ENCODE data around the gene TTPAL.
A peak's percentile ranks its signal among the peaks of the same experiment; 100 is the strongest.

TTPAL gene

DNA sequence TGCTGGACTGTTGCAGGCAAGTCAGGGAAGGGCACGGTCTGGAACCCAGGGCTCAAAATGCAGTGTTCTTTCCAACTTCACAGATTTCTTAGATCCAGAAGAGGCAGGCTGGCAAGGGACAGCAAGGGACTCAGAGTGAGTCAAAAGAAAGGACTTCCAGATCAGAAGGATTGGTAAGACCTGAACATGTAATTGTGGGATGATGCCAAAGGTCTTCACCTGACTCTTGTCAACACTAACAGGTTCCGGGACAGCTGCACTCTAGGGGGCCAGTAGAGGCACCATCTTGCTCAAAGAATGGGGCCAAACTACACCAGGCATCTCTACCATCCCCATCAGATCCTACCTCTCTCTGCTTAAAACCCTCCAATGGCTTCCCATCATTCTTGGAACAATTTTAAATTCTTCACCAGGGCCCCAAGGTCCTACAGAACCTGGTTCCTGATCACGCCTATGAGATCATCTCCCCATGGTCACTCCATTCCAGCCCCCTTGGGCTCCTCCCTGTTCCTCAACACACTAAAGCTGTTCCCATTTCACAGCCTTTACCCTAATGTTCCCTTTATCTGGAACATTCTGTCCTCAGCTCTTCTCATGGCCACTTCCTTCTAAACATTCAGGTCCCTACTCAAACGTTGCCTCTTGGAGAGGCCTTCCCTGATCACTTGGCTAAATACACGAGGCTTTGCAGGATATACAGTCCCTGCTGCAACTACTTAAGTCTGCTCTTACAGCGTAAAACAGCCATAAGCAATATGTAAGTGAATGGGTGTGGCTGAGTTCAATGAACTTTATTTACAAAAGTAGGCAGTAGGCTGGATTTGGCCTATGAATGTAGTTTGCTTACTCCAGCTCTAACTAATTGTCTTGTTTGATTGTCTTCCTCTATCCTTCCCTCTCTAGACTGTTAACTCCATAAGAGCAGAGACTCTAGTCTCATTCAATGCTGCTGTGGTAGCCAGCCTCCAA lies 29.6 kb upstream of the TTPAL start:
- TF ChIP-seq, protein P1, sequence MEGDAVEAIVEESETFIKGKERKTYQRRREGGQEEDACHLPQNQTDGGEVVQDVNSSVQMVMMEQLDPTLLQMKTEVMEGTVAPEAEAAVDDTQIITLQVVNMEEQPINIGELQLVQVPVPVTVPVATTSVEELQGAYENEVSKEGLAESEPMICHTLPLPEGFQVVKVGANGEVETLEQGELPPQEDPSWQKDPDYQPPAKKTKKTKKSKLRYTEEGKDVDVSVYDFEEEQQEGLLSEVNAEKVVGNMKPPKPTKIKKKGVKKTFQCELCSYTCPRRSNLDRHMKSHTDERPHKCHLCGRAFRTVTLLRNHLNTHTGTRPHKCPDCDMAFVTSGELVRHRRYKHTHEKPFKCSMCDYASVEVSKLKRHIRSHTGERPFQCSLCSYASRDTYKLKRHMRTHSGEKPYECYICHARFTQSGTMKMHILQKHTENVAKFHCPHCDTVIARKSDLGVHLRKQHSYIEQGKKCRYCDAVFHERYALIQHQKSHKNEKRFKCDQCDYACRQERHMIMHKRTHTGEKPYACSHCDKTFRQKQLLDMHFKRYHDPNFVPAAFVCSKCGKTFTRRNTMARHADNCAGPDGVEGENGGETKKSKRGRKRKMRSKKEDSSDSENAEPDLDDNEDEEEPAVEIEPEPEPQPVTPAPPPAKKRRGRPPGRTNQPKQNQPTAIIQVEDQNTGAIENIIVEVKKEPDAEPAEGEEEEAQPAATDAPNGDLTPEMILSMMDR (IDR thresholded peaks at IDR 0.05; ENCODE audit: low read depth, low read length): no peak
- no peak for DNase-seq (ENCODE audit: extremely low read depth, low read depth)

- TF ChIP-seq, protein P1 (IDR thresholded peaks at IDR 0.05; ENCODE audit: low read depth, low read length): no peak
- DNase-seq (ENCODE audit: extremely low read depth, low read depth): no peak
Measured at GRCh38 chr20:44447827-44448419, 27.8 kb upstream of the TTPAL start.

DNA sequence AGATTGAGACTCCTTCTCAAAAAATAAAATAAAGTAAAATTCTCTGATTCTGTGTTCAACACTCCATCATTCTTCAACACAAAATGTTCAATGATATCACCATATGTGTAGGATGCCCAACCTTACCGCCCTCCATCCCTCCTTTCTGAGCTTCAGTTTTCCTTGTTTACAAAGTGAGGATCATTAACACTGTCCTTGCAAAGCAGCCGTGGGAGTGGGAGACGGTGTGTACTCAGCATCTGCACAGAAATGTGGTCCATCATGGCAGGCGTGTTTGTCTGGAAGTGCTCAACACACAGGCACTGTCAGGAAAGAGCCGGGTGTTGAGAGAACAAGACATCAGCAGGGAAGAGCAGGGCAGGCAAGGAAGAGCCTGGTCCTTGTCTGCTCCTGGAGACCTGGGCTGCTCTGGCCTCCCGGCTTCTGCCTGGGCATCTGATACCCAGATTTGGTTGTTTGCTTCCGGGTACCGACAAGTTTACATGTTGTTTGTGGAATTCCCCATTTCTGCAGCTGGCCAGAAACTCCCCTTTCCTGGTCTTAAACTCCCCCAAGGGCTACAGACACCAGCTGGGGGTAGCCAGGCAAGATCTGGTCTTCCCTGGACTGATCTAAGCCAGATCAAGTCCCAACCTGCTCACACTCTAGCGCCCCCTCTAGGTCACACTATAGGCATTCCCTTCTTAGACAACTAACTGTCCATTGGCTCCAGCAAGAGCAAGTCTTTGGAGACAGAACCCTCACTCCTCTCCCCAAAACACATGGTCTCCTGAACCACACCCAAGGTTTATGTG lies 26.7 kb upstream of the TTPAL start:
- no peak for DNase-seq (ENCODE audit: extremely low read depth, low read depth)
- TF ChIP-seq, protein P1 (IDR thresholded peaks at IDR 0.05; ENCODE audit: low read depth, low read length): peak; percentile 7

DNA sequence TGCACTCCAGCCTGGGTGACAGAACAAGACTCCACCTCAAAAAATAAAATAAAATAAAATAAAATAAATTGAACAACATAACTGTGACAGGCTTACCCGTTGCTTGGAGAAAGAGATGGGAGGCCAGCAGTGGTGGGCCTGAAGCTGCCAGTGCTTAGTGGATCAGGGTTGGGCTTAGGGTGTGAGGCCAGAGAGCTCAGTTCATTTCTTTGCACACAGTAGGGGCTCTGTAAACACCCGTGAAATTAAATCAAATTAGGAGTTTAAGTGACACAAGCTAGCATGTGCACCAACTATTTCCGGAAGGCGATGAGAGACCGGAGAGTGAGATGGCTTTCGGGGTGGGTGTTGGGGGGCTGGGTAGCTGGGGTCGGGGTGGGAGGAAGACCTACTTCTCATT lies 25.8 kb upstream of the TTPAL start:
- TF ChIP-seq, protein P1 (IDR thresholded peaks at IDR 0.05; ENCODE audit: low read depth, low read length): no peak
- DNase-seq (ENCODE audit: extremely low read depth, low read depth): no peak

DNA sequence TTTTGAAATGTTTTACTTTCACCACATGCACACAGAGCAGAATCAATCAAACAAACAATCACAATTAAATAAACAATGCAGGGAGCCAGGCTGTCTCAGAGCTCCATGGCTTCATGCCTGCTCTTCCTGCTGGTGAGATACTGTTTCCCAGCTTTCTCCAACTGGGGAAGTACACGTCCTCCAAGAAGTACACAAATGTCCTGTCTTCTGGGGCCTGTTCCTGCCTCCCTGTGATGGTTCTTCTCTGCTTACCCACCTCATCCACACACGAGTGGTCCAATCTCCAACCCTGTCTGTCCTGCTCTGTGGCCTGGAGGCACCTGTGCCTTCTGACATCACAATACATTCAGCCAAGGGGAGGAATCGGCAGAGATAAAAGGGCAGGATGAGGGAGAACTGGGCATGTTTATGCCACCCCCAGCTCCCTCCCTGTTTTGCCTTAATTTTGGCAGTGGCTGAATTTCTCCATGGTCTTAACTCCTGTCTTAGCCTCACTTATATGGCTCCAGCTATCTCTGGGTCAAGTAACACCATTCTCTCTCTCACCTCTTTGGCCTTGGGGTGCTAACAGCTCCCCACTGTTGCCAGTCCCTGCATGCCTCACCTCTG lies 25.3 kb upstream of the TTPAL start:
- TF ChIP-seq, protein P1 (IDR thresholded peaks at IDR 0.05; ENCODE audit: low read depth, low read length): no peak
- DNase-seq (ENCODE audit: extremely low read depth, low read depth): no peak

DNA sequence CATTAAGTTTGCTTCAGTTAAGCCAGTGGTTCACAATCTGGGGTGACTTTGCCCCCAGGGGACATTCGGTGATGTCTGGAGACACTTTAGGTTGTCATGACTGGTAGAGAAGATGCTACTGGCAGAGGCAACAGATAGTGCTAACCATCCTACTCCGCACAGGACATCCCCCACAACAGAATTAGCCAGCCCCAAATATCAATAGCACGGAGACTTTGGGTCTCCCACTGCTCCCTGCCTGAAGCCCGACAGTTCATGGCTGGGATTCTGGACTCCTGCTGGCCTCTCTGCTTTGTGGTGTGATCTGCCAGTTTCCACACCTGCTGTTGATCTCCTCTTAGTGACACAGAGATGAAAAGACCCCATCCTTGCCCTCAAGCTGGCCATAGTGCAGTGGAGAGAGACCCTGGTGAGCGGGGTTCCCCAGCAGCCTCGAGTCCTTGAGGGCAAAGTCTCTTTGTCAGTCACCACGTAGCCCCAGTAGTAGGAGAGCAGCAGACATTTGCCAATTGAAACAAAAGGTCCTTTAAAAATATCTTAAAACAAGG lies 24.7 kb upstream of the TTPAL start:
- no peak for DNase-seq (ENCODE audit: extremely low read depth, low read depth)
- TF ChIP-seq, protein P1 (IDR thresholded peaks at IDR 0.05; ENCODE audit: low read depth, low read length): no peak

Data from AG09319 (cell line).